GM12878 (cell line): ENCODE results near the gene SHC4.

Experiments used
- ATF2 ChIP-seq: IDR thresholded peaks from 2 replicates; pipeline ENCODE4 v1.6.1; 2012; ENCODE audit warnings: low read length, inconsistent platforms
- CTCF ChIP-seq, 3 experiments: IDR thresholded peaks in 2 of 3; conservative IDR thresholded peaks in 1 of 3; 2 replicates each; pipeline ENCODE4 v1.5.1; 2011; ENCODE audit warnings: low read depth in 3 of 3, low read length in 3 of 3, mild to moderate bottlenecking in 3 of 3, control low read depth in 2 of 3, moderate library complexity in 2 of 3, inconsistent platforms in 1 of 3, mixed read lengths in 1 of 3; ENCODE audit not compliant: control insufficient read depth in 2 of 3, insufficient read depth in 1 of 3; ENCODE audit errors: extremely low read depth in 1 of 3
- MTA3 ChIP-seq: IDR thresholded peaks from 2 replicates; pipeline ENCODE4 v1.6.1; 2012; ENCODE audit warnings: low read length, inconsistent platforms, borderline replicate concordance
- NR2C1 ChIP-seq: fragments of 450-650 bp; IDR thresholded peaks from 2 replicates; pipeline ENCODE4 v1.6.1; 2017; ENCODE audit warnings: antibody characterized with exemption, mild to moderate bottlenecking, moderate library complexity
- POLR2A ChIP-seq: IDR thresholded peaks from 2 replicates; pipeline ENCODE4 v1.6.1; 2011; ENCODE audit warnings: low read depth, mild to moderate bottlenecking, low read length
- POLR2AphosphoS2 ChIP-seq: IDR thresholded peaks from 2 replicates; pipeline ENCODE4 v1.6.1; 2011; ENCODE audit warnings: low read depth, mild to moderate bottlenecking, low read length, improper control_type of control experiment, moderate library complexity
- POLR2AphosphoS5 ChIP-seq: IDR thresholded peaks from 2 replicates; pipeline ENCODE4 v1.6.1; 2011; ENCODE audit warnings: mild to moderate bottlenecking, low read length, inconsistent platforms
- SP1 ChIP-seq: IDR thresholded peaks from one replicate; pipeline ENCODE4 v1.6.1; 2011; ENCODE audit warnings: low read depth, low read length
- TAF1 ChIP-seq: IDR thresholded peaks from 2 replicates; pipeline ENCODE4 v1.6.1; 2011; ENCODE audit warnings: mild to moderate bottlenecking, low read depth, low read length, borderline replicate concordance
- TCF3 ChIP-seq: IDR thresholded peaks from 2 replicates; pipeline ENCODE4 v1.6.1; 2012; ENCODE audit warnings: low read depth, mild to moderate bottlenecking, low read length, borderline replicate concordance; ENCODE audit not compliant: insufficient read depth
- USF2 ChIP-seq: IDR thresholded peaks from 2 replicates; pipeline ENCODE4 v1.6.1; 2011; ENCODE audit warnings: low read depth, low read length, improper control_type of control experiment, borderline replicate concordance
- YY1 ChIP-seq: IDR thresholded peaks from 2 replicates; pipeline ENCODE4 v1.6.1; 2011; ENCODE audit warnings: low read depth, mild to moderate bottlenecking, low read length

GRCh38 chr15:48862705-48863104 is 101.0 kb downstream of the SHC4 start:
- TF ChIP-seq CTCF (IDR thresholded peaks at IDR 0.05 in 2 of 3, conservative IDR thresholded peaks at IDR 0.05 in 1 of 3; ENCODE audit: control insufficient read depth in 2 of 3, extremely low read depth in 1 of 3, insufficient read depth in 1 of 3, low read depth in 3 of 3, low read length in 3 of 3), result no peak
- TF ChIP-seq NR2C1, result no peak
- no peak for TF ChIP-seq POLR2A
- TF ChIP-seq POLR2AphosphoS2, result no peak
- no peak for TF ChIP-seq TCF3
- TF ChIP-seq MTA3, result no peak
- no peak for TF ChIP-seq YY1
- TF ChIP-seq TAF1, result no peak
- TF ChIP-seq POLR2AphosphoS5, result no peak
- no peak for TF ChIP-seq USF2
- no peak for TF ChIP-seq SP1
- TF ChIP-seq ATF2, result no peak
